ENCODE data around the gene GOLGA5. TPM values are rescaled to one million over a fixed set of nuclear protein-coding genes. Genes with fewer than 3 reads are reported as not detected.

Gene GOLGA5
- total and polyA plus RNA-seq, 2 of the 8 experiments (the other 6 are each of a cell fraction or from before 2014, with no cell fraction given), result 13.0 to 25.4 TPM

DNA sequence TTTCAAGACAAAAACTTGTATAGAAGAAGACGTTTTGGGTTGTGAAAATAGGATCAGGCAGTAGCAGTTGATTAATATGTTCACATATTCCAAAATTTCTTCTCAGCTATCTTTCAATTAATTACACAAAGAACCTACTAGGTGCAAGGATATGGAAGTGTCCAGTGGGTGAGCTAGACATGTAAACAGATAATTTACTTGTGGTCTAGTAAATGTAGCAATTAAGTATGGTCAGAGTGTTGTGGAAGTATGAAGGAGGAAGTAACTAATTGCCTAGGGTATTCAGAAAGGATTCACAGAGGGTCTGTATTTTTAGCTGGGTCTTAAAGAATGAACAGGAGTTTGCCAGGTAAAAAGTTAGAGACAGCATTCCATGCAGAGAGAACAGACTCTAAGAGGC lies 5.9 kb downstream of the GOLGA5 start (continued):
- no peak for TF ChIP-seq RBBP5 (IDR thresholded peaks at IDR 0.05; ENCODE audit: borderline replicate concordance, low read depth, low read length)
- no peak for TF ChIP-seq CHD2 (IDR thresholded peaks at IDR 0.05; ENCODE audit: low read length)
- no peak for TF ChIP-seq MAFK (IDR thresholded peaks at IDR 0.05; ENCODE audit: low read depth, low read length)
- TF ChIP-seq TBP (IDR thresholded peaks at IDR 0.05; ENCODE audit: low read depth, low read length), result no peak
